Raji (cell line): ENCODE results near the gene BCAR3.

ENCODE experiments used
- POLR2A ChIP-seq: IDR thresholded peaks from 2 replicates; pipeline ENCODE4 v1.6.1; 2011; ENCODE audit warnings: low read depth, low read length, control low read depth; ENCODE audit not compliant: insufficient read depth

Gene BCAR3

GRCh38 chr1:93668951-93669350 lies 12.7 kb downstream of the BCAR3 start:
- no peak for TF ChIP-seq POLR2A

GRCh38 chr1:93668121-93668520 lies 13.5 kb downstream of the BCAR3 start:
- no peak for TF ChIP-seq POLR2A

- TF ChIP-seq POLR2A, result no peak
These were observed 14.0 kb downstream of the BCAR3 start for GRCh38 chr1:93667642-93668041.

- TF ChIP-seq POLR2A, result no peak
These were observed 14.8 kb downstream of the BCAR3 start for GRCh38 chr1:93666613-93667384.

- no peak for TF ChIP-seq POLR2A
These were observed 16.6 kb downstream of the BCAR3 start for GRCh38 chr1:93665015-93665414.

- no peak for TF ChIP-seq POLR2A
These were observed 18.4 kb downstream of the BCAR3 start for GRCh38 chr1:93663208-93663614.

- TF ChIP-seq POLR2A, result no peak
These were observed 19.0 kb downstream of the BCAR3 start for GRCh38 chr1:93662481-93663207.

GRCh38 chr1:93661829-93662474 lies 19.7 kb downstream of the BCAR3 start:
- no peak for TF ChIP-seq POLR2A

- TF ChIP-seq POLR2A, result no peak
These were observed 21.7 kb downstream of the BCAR3 start for GRCh38 chr1:93659822-93660503.

GRCh38 chr1:93658188-93658587 lies 23.4 kb downstream of the BCAR3 start:
- no peak for TF ChIP-seq POLR2A

- TF ChIP-seq POLR2A, result no peak
These were observed 25.1 kb downstream of the BCAR3 start for GRCh38 chr1:93656491-93656890.

- no peak for TF ChIP-seq POLR2A
These were observed 28.0 kb downstream of the BCAR3 start for GRCh38 chr1:93653656-93654055.

- TF ChIP-seq POLR2A, result no peak
These were observed 29.2 kb downstream of the BCAR3 start for GRCh38 chr1:93652323-93652949.

GRCh38 chr1:93651695-93652094 lies 29.9 kb downstream of the BCAR3 start:
- no peak for TF ChIP-seq POLR2A

- no peak for TF ChIP-seq POLR2A
These were observed 32.4 kb downstream of the BCAR3 start for GRCh38 chr1:93649231-93649630.
